Peyer's patch (tissue), 4 donors: Measurements from ENCODE around the gene APOL1. TPM values are rescaled to one million over a fixed set of nuclear protein-coding genes. Genes with fewer than 3 reads are reported as not detected.

Source experiments
- DNase-seq, 3 donors: peaks; one replicate each; pipeline ENCODE4 v3.0.0-alpha.2; 2017 to 2019
- H3K27ac ChIP-seq, 4 donors: fragments of 200-600 bp; sonication (generic); one replicate each; pipeline ENCODE4 v1.5.1; 2016 to 2019
- H3K27me3 ChIP-seq, 2 donors: fragments of 200-600 bp; sonication (generic); one replicate each; pipeline ENCODE4 v1.5.1; 2019
- H3K36me3 ChIP-seq, 3 donors: fragments of 200-600 bp; sonication (generic); one replicate each; pipeline ENCODE4 v1.5.1; 2016 to 2019
- H3K4me1 ChIP-seq, 4 donors: fragments of 200-600 bp; sonication (generic); one replicate each; pipeline ENCODE4 v1.5.1; 2016 to 2019
- H3K4me3 ChIP-seq, 4 donors: fragments of 200-600 bp; sonication (generic); 1 replicate in 3 of 4; 2 replicates in 1 of 4; pipeline ENCODE4 v1.5.1; 2016 to 2019; ENCODE audit warnings: mild to moderate bottlenecking in 1 of 4
- H3K9me3 ChIP-seq, 4 donors: fragments of 200-600 bp; sonication (generic); one replicate each; pipeline ENCODE4 v1.5.1; 2016 to 2019; ENCODE audit warnings: mild to moderate bottlenecking in 1 of 4
- POLR2A ChIP-seq, 2 donors: fragments of 450-650 bp; IDR thresholded peaks; one replicate each; pipeline ENCODE4 v1.5.1; 2017; ENCODE audit warnings: antibody characterized with exemption in 2 of 2, mild to moderate bottlenecking in 2 of 2, moderate library complexity in 2 of 2
- total RNA-seq, 4 donors: library from RNA; depleted of rRNA; stranded (reverse); fragments of >200 nt; gene quantifications; one replicate each; pipeline ENCODE4 v1.1.0, GENCODE V29; 2016
- TF ChIP-seq, protein P1 (sequence below), 6 experiments: fragments of 450-650 bp in 4 of 6; fragments of 200-600 bp in 2 of 6; sonication (generic) in 1 of 6; IDR thresholded peaks; one replicate each; pipeline ENCODE4 v1.5.1; 2017 to 2019; ENCODE audit warnings: antibody characterized with exemption in 6 of 6, mild to moderate bottlenecking in 3 of 6, moderate library complexity in 1 of 6

Gene APOL1
- total RNA-seq, 4 donors from 2014 or later: 12.2 to 23.9 (median 19.8) TPM

DNA sequence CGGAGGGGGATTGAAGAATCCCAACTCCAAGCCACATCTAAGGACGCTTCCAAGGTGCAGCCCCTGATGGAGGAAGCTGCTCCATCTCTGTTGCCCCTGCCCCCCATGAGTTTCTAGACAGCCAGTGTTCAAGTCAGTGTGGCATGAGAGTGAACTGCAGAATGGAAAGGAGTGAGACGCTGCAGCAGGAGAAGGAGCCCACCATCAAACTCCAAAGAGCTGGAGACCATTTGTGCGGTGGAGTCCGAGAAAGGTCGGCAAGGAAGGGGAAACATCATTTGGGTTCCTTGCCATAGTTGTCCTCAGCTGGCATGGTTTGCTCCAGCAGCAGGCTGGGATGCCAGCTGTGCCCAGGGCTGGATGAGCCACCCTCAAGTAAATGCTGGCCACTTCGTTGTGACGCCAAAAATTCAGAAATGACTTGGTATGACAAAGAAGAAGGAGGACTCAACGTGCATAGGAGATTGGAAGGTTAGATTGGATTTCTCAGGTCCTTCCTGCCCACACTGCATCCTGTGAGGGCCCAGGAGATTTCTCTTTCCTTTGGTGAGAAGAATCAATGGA, 30.0 kb upstream of the APOL1 start:
- H3K27me3 ChIP-seq: no peaks in the 10 kb centered on the region
- DNase-seq: no peak
- H3K36me3 ChIP-seq: peaks cover 0 to 7% (median 0%) of the 10 kb centered on the region in 3 donors
- no peaks in the 10 kb centered on the region for H3K4me1 ChIP-seq
- H3K4me3 ChIP-seq: no peak overlapping the region
- H3K27ac ChIP-seq: no peak overlapping the region
- H3K9me3 ChIP-seq: no peaks in the 10 kb centered on the region
- TF ChIP-seq, protein P1, sequence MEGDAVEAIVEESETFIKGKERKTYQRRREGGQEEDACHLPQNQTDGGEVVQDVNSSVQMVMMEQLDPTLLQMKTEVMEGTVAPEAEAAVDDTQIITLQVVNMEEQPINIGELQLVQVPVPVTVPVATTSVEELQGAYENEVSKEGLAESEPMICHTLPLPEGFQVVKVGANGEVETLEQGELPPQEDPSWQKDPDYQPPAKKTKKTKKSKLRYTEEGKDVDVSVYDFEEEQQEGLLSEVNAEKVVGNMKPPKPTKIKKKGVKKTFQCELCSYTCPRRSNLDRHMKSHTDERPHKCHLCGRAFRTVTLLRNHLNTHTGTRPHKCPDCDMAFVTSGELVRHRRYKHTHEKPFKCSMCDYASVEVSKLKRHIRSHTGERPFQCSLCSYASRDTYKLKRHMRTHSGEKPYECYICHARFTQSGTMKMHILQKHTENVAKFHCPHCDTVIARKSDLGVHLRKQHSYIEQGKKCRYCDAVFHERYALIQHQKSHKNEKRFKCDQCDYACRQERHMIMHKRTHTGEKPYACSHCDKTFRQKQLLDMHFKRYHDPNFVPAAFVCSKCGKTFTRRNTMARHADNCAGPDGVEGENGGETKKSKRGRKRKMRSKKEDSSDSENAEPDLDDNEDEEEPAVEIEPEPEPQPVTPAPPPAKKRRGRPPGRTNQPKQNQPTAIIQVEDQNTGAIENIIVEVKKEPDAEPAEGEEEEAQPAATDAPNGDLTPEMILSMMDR (IDR thresholded peaks at IDR 0.05): no peak
- TF ChIP-seq POLR2A (IDR thresholded peaks at IDR 0.05): no peak

DNA sequence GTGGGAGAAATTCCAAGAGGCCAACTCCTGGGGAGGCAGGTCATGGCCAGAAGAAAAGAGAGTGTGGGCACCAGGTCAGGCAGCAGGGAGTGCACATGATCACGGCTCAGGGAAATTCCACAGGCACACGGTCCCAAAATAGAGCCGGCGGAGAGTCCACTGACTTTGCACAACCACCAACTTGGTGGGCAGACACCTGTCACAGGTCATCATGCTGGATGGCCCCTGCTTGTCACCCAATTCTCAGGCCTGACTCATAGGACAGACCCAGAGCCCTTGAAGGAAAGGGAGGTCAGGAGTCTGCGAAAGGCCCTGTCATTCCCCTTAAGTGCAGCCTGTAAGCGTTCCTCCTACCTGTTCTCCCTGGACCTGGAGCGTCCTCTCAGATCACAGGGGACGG, 29.4 kb upstream of the APOL1 start:
- Histone ChIP-seq H3K27ac (no peak overlapping the region), H3K4me3 (no peak overlapping the region), H3K9me3 (no peaks in the 10 kb centered on the region), H3K4me1 (no peaks in the 10 kb centered on the region), H3K36me3 (peaks cover 0 to 10% (median 0%) of the 10 kb centered on the region in 3 donors), H3K27me3 (no peaks in the 10 kb centered on the region)
- TF ChIP-seq, protein P1 (IDR thresholded peaks at IDR 0.05): no peak
- TF ChIP-seq POLR2A (IDR thresholded peaks at IDR 0.05): no peak
- no peak for DNase-seq

DNA sequence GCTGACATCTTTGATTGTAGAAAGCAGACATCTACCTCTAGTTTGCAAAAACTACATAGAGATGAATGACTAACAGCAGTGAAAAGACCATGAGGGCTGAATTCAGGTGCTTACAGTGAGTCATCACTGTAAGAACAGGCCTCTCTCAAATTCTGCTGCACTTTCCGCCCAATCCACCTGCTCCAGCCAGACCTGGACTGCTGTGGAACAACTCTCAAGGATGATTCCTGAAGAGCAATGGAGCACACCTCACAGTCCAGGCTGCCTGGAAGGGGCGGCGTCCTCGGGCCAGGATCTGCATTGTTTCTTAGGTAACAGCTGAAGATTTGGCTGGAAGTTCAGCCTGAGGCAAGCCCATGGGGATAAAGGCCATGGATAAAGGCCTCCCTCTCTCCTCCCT, 28.7 kb upstream of the APOL1 start:
- H3K4me3 ChIP-seq: no peak overlapping the region
- H3K27ac ChIP-seq: no peak overlapping the region
- H3K36me3 ChIP-seq: peaks cover 0 to 14% (median 0%) of the 10 kb centered on the region in 3 donors
- no peak for DNase-seq
- no peaks in the 10 kb centered on the region for H3K9me3 ChIP-seq
- H3K27me3 ChIP-seq: no peaks in the 10 kb centered on the region
- H3K4me1 ChIP-seq: no peaks in the 10 kb centered on the region
- no peak for TF ChIP-seq POLR2A (IDR thresholded peaks at IDR 0.05)
- TF ChIP-seq, protein P1 (IDR thresholded peaks at IDR 0.05): no peak

DNA sequence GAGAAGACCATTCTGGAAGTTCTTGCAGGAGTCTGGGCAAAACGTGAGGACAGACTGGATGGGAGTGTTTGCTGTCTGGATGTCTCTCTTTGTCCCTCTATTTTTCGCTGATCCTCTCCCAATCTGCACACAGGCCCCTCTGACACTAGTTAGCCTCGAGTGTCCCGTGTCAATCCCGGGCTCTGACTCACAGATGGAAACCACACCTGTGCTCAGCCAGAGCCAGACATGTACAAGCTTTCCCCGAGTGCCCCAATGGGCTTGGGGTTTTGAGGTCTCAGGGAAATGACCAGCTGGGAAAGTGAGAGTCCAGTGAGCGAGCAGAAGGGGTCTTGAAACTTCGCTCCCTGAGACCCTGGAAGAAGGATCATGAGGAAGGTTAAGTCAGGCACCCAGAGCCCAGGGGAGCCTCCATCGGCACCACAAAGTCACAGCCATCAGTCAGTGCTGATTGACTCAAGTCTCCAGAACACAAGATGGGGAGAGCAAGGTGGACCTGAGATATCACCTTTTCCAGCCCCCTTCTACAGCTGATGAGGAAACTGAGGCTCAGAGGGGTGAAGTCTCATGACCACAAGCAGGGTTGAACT, 27.5 kb upstream of the APOL1 start:
- no peak overlapping the region for H3K4me3 ChIP-seq
- TF ChIP-seq POLR2A (IDR thresholded peaks at IDR 0.05): no peak
- TF ChIP-seq, protein P1 (IDR thresholded peaks at IDR 0.05): no peak
- H3K4me1 ChIP-seq: no peaks in the 10 kb centered on the region
- no peak overlapping the region for H3K27ac ChIP-seq
- H3K27me3 ChIP-seq: no peaks in the 10 kb centered on the region
- no peaks in the 10 kb centered on the region for H3K9me3 ChIP-seq
- peak in 1 of 3 donors; percentile 40 for DNase-seq
- H3K36me3 ChIP-seq: peaks cover 0 to 25% (median 0%) of the 10 kb centered on the region in 3 donors

DNA sequence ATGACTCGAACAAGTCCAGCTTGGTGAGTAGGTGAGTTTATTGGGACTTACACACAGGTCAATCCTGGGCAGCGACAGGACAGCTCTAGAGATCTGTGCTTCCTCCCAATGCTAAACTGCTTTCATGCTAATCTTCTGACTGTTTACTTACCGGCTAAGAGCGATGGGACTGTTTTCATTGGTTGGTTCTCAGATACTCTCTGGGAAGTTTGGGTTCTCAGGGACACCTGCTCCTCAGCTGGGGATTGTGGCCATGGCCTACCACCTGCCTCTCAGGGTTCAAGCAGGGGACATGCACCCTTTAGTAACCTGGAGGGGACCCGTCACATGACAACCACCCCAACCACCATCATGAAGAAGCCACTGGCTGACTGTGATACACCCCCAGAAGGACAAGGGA, 26.7 kb upstream of the APOL1 start:
- Histone ChIP-seq H3K9me3 (no peaks in the 10 kb centered on the region), H3K27ac (no peak overlapping the region), H3K4me1 (no peaks in the 10 kb centered on the region), H3K36me3 (peaks cover 0 to 32% (median 0%) of the 10 kb centered on the region in 3 donors), H3K4me3 (no peak overlapping the region), H3K27me3 (no peaks in the 10 kb centered on the region)
- TF ChIP-seq POLR2A (IDR thresholded peaks at IDR 0.05): no peak
- TF ChIP-seq, protein P1 (IDR thresholded peaks at IDR 0.05): no peak
- DNase-seq: no peak
